Natural killer cell treated with Interleukin-12 subunit alpha and Interleukin-12 subunit beta and Interleukin-15 and Interleukin-18, amount 100 ng/mL, for 72 hours (primary cell): Measurements from ENCODE around the gene SHISA4. TPM values are rescaled to one million over a fixed set of nuclear protein-coding genes. Genes with fewer than 3 reads are reported as not detected.

Source experiments
- ATAC-seq, 2 donors: fragments of 150-1000 bp; cut with Tn5 transposase in 1 of 2; sonication (Bioruptor Pico), chemical (Tn5 transposase) in 1 of 2; 2 replicates each; pipeline ENCODE4 v1.10.0; 2021
- DNase-seq: peaks from one replicate; pipeline ENCODE4 v3.0.0; 2022; ENCODE audit warnings: low spot score
- H3K27ac Mint-ChIP-seq, 2 donors: 1 replicate in 1 of 2; 2 replicates in 1 of 2; pipeline ENCODE4 v1.8.0; 2022; ENCODE audit warnings: mixed read lengths in 2 of 2, mild to moderate bottlenecking in 1 of 2, moderate library complexity in 1 of 2
- H3K27me3 Mint-ChIP-seq, 2 donors: 1 replicate in 1 of 2; 2 replicates in 1 of 2; pipeline ENCODE4 v1.8.0; 2022; ENCODE audit warnings: mixed read lengths in 2 of 2
- H3K36me3 Mint-ChIP-seq: one replicate; pipeline ENCODE4 v1.8.0; 2022; ENCODE audit warnings: mixed read lengths
- H3K4me1 Mint-ChIP-seq, 2 donors: 1 replicate in 1 of 2; 2 replicates in 1 of 2; pipeline ENCODE4 v1.8.0; 2022; ENCODE audit warnings: low read depth in 2 of 2, mixed read lengths in 2 of 2, mild to moderate bottlenecking in 1 of 2
- H3K4me3 Mint-ChIP-seq: one replicate; pipeline ENCODE4 v1.8.0; 2022; ENCODE audit warnings: mixed read lengths
- H3K9me3 Mint-ChIP-seq: 2 replicates; pipeline ENCODE4 v1.8.0; 2022; ENCODE audit warnings: mixed read lengths
- total RNA-seq, 2 donors: library from RNA; stranded (reverse); gene quantifications; one replicate each; pipeline ENCODE4 v1.2.3, GENCODE V29; 2022

The SHISA4 gene
- total RNA-seq, 2 donors from 2014 or later, result 2.5 TPM

DNA sequence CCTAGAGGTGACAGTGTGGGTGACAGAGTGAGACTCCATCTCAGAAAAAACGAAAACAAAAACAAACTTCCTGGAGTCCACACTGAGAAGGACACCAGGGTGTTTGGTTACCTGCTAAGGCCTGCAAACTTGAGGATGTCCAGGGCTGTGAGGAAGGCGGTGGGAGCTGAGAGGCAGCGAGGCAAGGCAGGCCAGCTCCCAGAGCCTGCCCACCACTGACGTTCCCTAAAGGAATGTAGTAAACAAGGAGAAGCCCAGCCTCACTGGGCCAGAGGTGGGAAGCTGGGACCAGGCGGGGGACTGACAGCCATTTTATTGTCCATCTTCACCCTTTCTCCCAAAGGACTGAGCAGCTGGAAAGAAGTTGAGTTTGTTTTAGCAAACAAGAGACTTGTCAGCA lies 24.1 kb downstream of the SHISA4 start:
- Mint-ChIP-seq H3K4me3 (no peak overlapping the region), H3K27ac (peak overlapping the region in 1 of 2 donors; percentile 22), H3K9me3 (no peaks in the 10 kb centered on the region), H3K4me1 (no peaks in the 10 kb centered on the region), H3K27me3 (peaks cover 17 to 19% of the 10 kb centered on the region in 2 donors), H3K36me3 (no peaks in the 10 kb centered on the region)
- DNase-seq, result no peak
- no peak for ATAC-seq

DNA sequence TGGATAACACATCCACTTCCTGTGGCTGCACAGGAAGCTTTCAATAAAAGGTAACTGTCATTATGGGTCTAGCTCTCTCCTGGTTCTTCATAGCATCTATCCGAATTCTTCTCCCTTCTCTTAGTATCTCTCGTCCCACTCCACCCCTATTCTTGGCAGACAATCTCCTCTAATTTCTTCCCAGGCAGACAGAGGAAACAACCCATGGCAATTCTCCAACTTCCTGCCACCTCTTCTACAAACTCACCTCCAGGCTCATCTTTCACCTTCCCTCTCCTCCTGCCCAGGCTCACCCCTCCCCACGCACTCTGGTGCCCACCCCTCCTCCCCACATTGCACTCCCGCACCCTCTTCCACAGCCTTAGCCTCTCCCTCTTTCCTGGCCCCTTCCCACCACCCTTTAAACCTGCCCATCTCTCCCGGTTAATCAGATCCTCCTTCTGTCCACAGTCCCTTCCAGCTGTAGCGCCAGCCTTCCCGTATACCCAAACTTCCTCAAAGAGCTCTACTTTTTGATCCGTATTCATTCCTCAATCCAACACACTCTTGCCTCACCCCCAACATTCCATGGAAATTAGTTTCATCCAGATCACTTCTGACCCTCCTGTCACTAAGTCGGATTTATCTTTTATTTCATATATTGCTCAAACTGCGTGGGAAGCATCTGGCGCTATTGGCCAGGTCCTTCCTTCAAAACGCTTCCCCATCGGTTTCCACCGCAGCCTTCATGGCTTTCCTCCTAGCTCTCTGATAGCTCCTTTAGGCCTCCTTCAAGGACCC lies 25.9 kb downstream of the SHISA4 start:
- Mint-ChIP-seq H3K36me3 (no peaks in the 10 kb centered on the region), H3K4me1 (no peaks in the 10 kb centered on the region), H3K27me3 (peaks cover 16 to 29% of the 10 kb centered on the region in 2 donors), H3K27ac (no peak overlapping the region), H3K4me3 (no peak overlapping the region), H3K9me3 (no peaks in the 10 kb centered on the region)
- ATAC-seq (no peak), DNase-seq (no peak)

DNA sequence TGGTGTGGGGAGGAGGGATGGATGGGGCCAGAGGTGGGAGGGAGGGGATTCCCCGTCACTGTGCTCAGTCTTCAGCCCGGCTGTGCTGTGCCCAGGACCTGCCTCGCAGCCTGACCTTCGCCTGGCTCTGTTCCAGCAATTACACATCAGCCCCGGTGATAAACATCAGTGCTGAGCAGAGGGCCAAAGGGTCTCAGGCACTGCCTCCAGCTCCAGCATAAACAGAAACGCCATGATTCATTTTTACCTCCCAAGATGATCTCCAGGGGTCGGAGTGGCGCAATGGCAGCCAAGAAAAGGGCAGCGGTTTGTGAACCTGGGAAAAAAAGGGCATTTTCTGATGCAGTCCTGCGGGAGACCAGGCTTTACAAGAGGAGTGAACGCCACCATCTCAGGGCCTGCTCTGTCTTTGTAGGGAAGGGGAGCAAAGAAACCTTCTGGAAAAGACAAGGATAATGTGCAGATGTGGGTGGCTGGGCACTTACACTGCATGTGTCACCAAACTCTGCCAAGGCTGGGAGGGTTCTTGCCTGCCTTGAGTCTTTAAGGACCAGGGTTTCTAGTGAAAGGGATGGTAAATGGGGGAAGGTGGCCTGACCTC lies 28.1 kb downstream of the SHISA4 start:
- no peaks in the 10 kb centered on the region for H3K4me1 Mint-ChIP-seq
- no peaks in the 10 kb centered on the region for H3K36me3 Mint-ChIP-seq
- peak in 1 of 2 donors; percentile 45 for ATAC-seq

DNA sequence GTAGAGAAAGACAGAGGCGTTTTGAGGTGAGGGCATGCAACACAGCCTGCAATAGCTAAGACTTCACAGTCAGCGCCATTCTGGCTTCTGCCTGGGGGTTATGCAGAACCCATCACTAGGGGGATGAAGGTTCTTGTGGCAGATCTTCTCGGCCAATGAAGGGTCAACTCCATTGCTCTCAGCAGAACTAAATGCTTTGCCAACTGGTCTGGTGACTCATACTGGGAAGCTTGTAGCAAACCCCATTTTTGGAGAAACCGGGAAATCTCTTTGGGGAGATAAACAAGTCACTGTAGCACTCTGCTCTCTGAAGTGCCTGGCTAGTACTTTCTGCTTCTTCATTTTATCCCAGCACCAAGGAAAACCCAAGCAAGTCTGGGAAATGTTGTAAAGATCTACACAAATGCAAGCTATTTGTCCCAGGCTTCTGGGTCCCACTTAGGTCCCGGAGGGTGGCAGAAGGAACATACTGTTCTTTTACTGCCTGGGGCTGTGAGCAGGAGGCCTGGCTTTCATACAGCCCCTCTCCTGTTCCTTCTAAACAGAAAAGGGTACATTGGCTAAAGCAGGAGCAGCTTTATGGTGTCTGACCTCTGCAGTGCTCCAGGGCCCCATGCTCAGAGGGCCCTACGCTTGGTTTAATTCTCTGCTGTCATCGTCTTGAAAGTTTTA lies 28.8 kb downstream of the SHISA4 start:
- no peaks in the 10 kb centered on the region for H3K9me3 Mint-ChIP-seq
- H3K27ac Mint-ChIP-seq, result no peak overlapping the region
- ATAC-seq (no peak), DNase-seq (no peak)
- H3K36me3 Mint-ChIP-seq, result no peaks in the 10 kb centered on the region
- H3K4me1 Mint-ChIP-seq, result no peaks in the 10 kb centered on the region
- H3K4me3 Mint-ChIP-seq, result no peak overlapping the region
- H3K27me3 Mint-ChIP-seq, result peaks cover 18 to 35% of the 10 kb centered on the region in 2 donors

More for the DNA sequence above, 28.1 kb downstream of the SHISA4 start:
- H3K27me3 Mint-ChIP-seq, result peaks cover 16 to 29% of the 10 kb centered on the region in 2 donors
- no peak overlapping the region for H3K4me3 Mint-ChIP-seq
- DNase-seq, result no peak
- H3K27ac Mint-ChIP-seq, result no peak overlapping the region
- no peaks in the 10 kb centered on the region for H3K9me3 Mint-ChIP-seq

DNA sequence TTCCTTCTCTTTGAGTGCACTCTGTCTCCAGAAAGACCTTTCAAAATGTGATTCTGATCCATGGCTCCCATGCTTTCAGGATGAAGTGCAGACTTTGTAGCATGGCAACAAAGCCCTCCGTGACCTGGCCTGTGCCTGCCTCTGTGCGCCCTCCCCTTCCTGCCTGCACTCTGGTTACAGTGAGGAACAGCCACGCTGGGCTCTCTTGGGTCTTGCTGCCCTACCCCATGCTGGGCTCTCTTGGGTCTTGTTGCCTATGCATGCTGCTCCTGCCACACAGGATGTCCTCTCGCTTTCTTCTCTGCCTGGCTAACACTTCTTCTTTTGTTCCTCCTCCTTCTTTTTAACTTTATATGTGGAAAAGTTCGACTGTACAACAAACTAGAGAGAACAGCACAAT lies 29.6 kb downstream of the SHISA4 start:
- Mint-ChIP-seq H3K27ac (no peak overlapping the region), H3K27me3 (peaks cover 18 to 36% of the 10 kb centered on the region in 2 donors), H3K9me3 (no peaks in the 10 kb centered on the region), H3K36me3 (no peaks in the 10 kb centered on the region), H3K4me1 (no peaks in the 10 kb centered on the region), H3K4me3 (no peak overlapping the region)
- DNase-seq (no peak), ATAC-seq (no peak)

DNA sequence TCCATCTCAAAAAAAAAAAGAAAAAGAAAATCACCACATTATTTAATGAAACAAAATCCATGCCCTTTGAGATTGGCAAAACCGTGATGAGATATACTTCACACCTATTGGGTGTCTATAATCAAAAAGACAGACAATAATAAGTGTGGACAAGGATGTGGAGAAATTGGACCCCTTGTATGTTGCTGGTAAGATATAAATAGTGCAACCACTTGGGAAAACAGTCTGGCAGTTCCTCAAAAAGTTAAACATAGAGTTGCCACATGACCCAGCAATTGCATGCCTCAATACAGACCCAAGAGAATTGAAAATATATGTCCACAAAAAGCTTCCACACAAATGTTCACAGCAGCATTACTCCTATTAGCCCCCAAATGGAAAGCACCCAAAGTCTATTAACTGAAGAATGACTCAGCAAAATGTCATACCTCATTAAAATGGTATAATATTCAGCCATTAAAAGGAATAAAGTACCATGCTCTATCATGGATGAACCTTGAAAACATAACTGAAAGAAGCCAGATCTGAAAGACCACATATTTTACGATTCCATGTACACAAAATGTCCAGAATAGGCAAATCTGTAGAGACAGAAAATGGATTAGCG lies 33.4 kb downstream of the SHISA4 start:
- H3K4me1 Mint-ChIP-seq, result no peaks in the 10 kb centered on the region
- ATAC-seq (no peak), DNase-seq (no peak)
- no peaks in the 10 kb centered on the region for H3K9me3 Mint-ChIP-seq
- no peaks in the 10 kb centered on the region for H3K36me3 Mint-ChIP-seq
- no peak overlapping the region for H3K4me3 Mint-ChIP-seq
- no peak overlapping the region for H3K27ac Mint-ChIP-seq
- H3K27me3 Mint-ChIP-seq, result peaks cover 16 to 25% of the 10 kb centered on the region in 2 donors

DNA sequence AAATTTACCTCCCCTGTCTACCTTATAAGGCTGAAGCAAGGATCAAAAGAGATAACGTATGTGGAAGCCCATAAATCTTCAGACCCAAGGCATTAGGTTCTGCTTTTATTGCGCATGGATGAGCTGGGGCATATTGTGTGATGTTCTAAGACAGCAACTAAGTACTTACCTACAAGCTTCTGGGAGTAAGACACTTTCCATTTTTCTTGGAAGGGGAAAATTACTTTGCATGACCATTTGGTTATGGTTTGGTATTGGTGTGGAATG lies 36.5 kb downstream of the SHISA4 start:
- Mint-ChIP-seq H3K27ac (no peak overlapping the region), H3K4me3 (no peak overlapping the region), H3K27me3 (peaks cover 15% of the 10 kb centered on the region in 2 donors), H3K36me3 (no peaks in the 10 kb centered on the region), H3K4me1 (no peaks in the 10 kb centered on the region), H3K9me3 (no peaks in the 10 kb centered on the region)
- ATAC-seq, result no peak
- no peak for DNase-seq

DNA sequence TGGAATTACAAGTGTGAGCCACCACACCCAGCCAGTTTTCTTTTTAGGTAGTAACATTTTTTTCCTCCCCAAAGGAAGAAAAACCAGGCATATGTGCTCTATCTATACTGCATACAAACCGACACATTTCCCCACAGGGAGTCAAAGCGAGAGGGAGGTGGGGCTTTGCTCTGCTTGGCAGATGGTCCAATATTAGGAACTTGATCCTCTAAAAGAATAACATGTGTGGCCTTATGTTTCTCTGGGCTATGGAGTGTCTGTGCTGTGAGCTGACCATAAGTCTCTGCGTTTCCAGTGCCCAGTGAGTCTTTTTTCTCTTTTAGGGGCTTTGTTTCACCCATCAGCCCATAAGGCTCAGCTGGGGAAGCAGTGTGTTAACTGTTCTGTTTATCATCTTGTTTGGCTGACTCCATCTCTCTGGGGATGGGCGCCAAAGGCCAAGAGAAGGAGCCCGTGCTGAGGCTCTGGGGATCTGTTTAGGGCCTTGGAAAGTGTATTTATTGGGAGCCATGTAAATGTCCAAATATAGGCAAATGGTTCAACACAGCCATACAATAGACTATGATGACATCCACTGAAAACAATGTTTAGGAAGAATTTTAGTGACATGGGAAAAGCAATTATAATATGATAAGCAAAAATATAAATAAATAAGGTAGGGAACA lies 37.4 kb downstream of the SHISA4 start:
- Mint-ChIP-seq H3K9me3 (no peaks in the 10 kb centered on the region), H3K36me3 (no peaks in the 10 kb centered on the region), H3K4me3 (no peak overlapping the region), H3K27me3 (peaks cover 12 to 15% of the 10 kb centered on the region in 2 donors), H3K4me1 (no peaks in the 10 kb centered on the region), H3K27ac (no peak overlapping the region)
- ATAC-seq (no peak), DNase-seq (no peak)

DNA sequence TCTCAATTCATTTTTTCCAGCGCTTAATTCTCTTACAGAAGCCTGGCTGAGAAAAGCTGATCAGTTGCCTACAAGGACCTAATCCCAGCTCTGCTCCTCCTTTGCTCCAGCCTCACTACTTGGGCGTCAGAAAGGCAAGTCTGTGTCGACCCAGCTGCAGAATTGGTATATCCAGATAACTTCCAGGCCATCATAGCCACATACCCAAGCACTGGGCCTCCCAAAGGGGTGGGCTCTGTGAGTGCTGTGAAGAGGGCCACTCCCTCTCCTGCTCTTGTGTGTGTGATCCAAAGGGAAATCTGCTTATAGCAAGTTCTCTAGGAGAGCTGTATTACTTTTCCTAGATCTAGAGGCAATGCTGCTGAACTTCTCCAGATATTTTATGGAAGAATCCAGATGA lies 39.6 kb downstream of the SHISA4 start:
- Mint-ChIP-seq H3K9me3 (no peaks in the 10 kb centered on the region), H3K36me3 (no peaks in the 10 kb centered on the region), H3K4me3 (no peak overlapping the region), H3K4me1 (no peaks in the 10 kb centered on the region), H3K27me3 (peaks cover 8% of the 10 kb centered on the region in 2 donors), H3K27ac (no peak overlapping the region)
- DNase-seq (no peak), ATAC-seq (no peak)

DNA sequence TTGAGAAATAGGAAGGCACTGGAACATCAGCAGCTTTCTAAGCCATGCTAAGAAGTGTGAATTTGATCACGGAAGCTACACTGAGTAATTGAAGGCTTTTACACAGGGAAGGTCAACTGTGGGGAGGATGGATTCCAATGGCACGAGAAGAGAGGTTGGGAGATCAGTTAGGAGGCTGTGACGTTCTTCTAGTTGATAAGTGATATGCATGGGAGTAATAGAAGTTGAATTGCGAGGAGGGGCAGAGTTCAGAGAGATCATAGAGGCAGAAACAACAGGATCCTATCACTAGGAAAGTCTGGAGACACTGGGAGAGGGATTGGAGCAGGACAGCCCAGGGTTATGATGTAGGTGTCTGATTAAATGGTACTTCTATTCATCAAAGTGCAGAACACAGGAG lies 41.4 kb downstream of the SHISA4 start:
- Mint-ChIP-seq H3K27ac (no peak overlapping the region), H3K9me3 (no peaks in the 10 kb centered on the region), H3K4me3 (no peak overlapping the region), H3K36me3 (no peaks in the 10 kb centered on the region), H3K27me3 (peaks cover 11 to 13% of the 10 kb centered on the region in 2 donors), H3K4me1 (no peaks in the 10 kb centered on the region)
- ATAC-seq (no peak), DNase-seq (no peak)

DNA sequence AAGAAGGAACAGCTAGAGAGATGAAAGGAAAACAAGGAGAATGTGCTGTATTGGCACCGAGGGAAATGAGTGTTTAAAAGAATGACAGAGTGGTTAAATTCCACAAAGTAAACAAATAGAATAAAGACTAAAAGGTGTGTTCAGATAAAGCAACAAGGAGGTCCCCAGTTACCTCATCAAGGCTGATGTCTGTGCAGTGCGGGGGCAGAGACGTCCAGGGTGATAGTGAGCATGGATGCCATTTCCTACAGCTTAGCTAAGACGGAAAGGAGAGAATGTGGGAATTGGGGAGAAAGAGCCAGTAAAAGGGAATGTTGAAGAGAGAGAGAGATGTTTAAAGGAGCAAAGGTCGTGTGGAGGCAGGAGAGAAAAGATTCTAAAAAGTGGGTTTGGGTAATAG lies 42.1 kb downstream of the SHISA4 start:
- Mint-ChIP-seq H3K27me3 (peaks cover 11 to 12% of the 10 kb centered on the region in 2 donors), H3K4me1 (no peaks in the 10 kb centered on the region), H3K27ac (no peak overlapping the region), H3K36me3 (no peaks in the 10 kb centered on the region), H3K9me3 (no peaks in the 10 kb centered on the region), H3K4me3 (no peak overlapping the region)
- DNase-seq (no peak), ATAC-seq (no peak)

DNA sequence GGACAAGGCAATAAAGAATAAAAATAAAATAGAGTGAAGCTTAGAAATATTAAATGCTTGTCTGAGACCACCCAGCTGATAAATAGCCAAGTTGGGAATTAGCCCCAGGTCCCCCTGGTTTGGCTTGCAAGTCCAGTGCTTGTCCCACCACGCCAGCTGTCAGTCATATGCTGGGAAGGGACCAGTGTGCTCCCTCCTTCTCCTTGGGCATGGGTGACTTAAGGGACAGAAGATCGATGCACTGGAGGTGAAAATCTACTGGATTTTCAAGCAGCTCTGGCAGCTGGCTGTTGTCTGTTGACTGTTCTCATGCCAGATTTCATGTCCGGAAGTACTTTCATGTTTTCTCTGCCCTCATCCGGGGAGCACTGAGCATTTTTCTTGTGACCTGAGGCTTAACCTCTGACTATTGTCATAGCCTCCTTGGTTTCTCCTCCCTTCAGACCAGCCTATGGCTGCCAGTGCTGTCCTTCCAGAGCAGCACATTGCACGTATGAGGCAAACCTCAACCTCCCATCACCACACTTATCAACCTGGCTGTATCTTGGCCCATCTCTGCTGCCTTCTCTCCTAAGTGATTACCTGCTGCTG lies 45.2 kb downstream of the SHISA4 start:
- ATAC-seq, result no peak
- Mint-ChIP-seq H3K9me3 (no peaks in the 10 kb centered on the region), H3K4me1 (no peaks in the 10 kb centered on the region), H3K4me3 (no peak overlapping the region), H3K36me3 (no peaks in the 10 kb centered on the region), H3K27ac (no peak overlapping the region), H3K27me3 (peaks cover 18 to 20% of the 10 kb centered on the region in 2 donors)
- DNase-seq, result no peak

DNA sequence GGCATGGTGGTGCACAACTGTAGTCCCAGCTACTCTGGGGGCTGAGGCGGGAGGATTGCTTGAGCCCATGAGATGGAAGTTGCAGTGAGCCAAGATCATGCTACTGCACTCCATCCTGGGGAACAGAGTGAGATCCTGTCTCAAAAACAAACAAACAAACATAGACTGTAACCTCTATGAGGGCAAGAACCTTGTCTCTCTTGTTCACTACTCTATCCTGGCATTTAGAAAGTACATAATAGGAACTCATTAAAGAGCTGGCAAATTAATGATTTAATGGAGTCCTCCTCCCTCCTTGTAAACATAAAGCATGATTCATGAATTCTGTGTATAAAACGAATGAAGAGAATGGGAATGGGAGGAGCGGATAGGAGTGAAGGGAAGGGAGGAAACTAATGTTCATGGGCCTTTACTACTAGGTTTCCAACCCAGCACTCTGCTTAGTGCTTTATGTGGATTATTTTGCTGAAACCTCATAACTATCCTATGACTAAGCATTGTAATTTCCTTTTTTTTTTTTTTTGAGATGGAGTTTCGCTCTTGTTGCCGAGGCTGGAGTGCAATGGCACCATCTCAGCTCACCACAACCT lies 49.0 kb downstream of the SHISA4 start:
- no peaks in the 10 kb centered on the region for H3K9me3 Mint-ChIP-seq
- H3K36me3 Mint-ChIP-seq, result no peaks in the 10 kb centered on the region
- no peaks in the 10 kb centered on the region for H3K4me1 Mint-ChIP-seq
- ATAC-seq (no peak), DNase-seq (no peak)
- no peak overlapping the region for H3K4me3 Mint-ChIP-seq
- no peak overlapping the region for H3K27ac Mint-ChIP-seq
- H3K27me3 Mint-ChIP-seq, result peaks cover 17 to 18% of the 10 kb centered on the region in 2 donors
